IMR-90 (cell line): Measurements from ENCODE around the gene ZMYND11. TPM values are rescaled to one million over a fixed set of nuclear protein-coding genes. Genes with fewer than 3 reads are reported as not detected.

Experiments used
- ATAC-seq: fragments of 200-7000 bp; cut with Tn5 transposase; 2 replicates; pipeline ENCODE4 v1.9.1; 2020; ENCODE audit warnings: low read depth, mild to moderate bottlenecking, moderate library complexity
- BruUV-seq: library from RNA; stranded (reverse); fragments of 400-500 nt; replicated peaks from 2 replicates; lab custom pipeline; 2021; lab: Mats Ljungman, UMichigan
- CTCF ChIA-PET: fragments of 300-600 bp; formaldehyde crosslinking; extraction: SDS; loops from one replicate; lab custom pipeline; 2021; ENCODE audit warnings: antibody characterized with exemption; lab: Yijun Ruan, JAX
- POLR2A ChIA-PET: fragments of 300-600 bp; sonication (Branson Sonifier 250); formaldehyde crosslinking; loops from one replicate; lab custom pipeline; 2022; ENCODE audit warnings: antibody characterized with exemption; ENCODE audit not compliant: unreplicated experiment; lab: Charles Lee
- DNase-seq: peaks from one replicate; pipeline ENCODE4 v3.0.0; 2013
- H2AFZ ChIP-seq: replicated peaks from 2 replicates; pipeline ENCODE3; 2013; ENCODE audit warnings: low read length, mild to moderate bottlenecking; ENCODE audit not compliant: poor library complexity
- H2AK5ac ChIP-seq: 2 replicates; pipeline ENCODE4 v1.6.1; 2013; ENCODE audit warnings: low read depth, low read length, inconsistent platforms
- H2AK9ac ChIP-seq: replicated peaks from 2 replicates; pipeline ENCODE3; 2013; ENCODE audit warnings: mild to moderate bottlenecking, low read depth, low read length, moderate library complexity; ENCODE audit not compliant: poor library complexity
- H2BK120ac ChIP-seq: 2 replicates; pipeline ENCODE4 v1.6.1; 2013; ENCODE audit warnings: low read depth, low read length, inconsistent platforms
- H2BK15ac ChIP-seq: 3 replicates; pipeline ENCODE4 v1.6.1; 2013; ENCODE audit warnings: low read depth, low read length, inconsistent platforms
- H2BK20ac ChIP-seq: 2 replicates; pipeline ENCODE4 v1.6.1; 2013; ENCODE audit warnings: low read depth, mild to moderate bottlenecking, inconsistent platforms, low read length, moderate library complexity
- H2BK5ac ChIP-seq: 2 replicates; pipeline ENCODE4 v1.6.1; 2013; ENCODE audit warnings: mild to moderate bottlenecking, low read depth, low read length, inconsistent platforms; ENCODE audit not compliant: poor library complexity, severe bottlenecking
- H3K14ac ChIP-seq: replicated peaks from 2 replicates; pipeline ENCODE4 v1.6.1; 2013; ENCODE audit warnings: low read depth, low read length, inconsistent platforms
- H3K18ac ChIP-seq: 2 replicates; pipeline ENCODE4 v1.6.1; 2013; ENCODE audit warnings: low read depth, low read length, control low read depth
- H3K23ac ChIP-seq: 2 replicates; pipeline ENCODE4 v1.6.1; 2013; ENCODE audit warnings: low read depth, low read length, inconsistent platforms
- H3K27ac ChIP-seq: 2 replicates; pipeline ENCODE4 v1.5.1; 2013; ENCODE audit warnings: mild to moderate bottlenecking, control low read depth, low read length; ENCODE audit not compliant: insufficient read depth
- H3K27me3 ChIP-seq: 2 replicates; pipeline ENCODE4 v1.6.1; 2013; ENCODE audit warnings: low read length; ENCODE audit not compliant: control insufficient read depth, insufficient read depth
- H3K36me3 ChIP-seq: 2 replicates; pipeline ENCODE4 v1.6.1; 2013; ENCODE audit warnings: low read length, mixed read lengths; ENCODE audit not compliant: control insufficient read depth, insufficient read depth
- H3K4ac ChIP-seq: 2 replicates; pipeline ENCODE4 v1.6.1; 2013; ENCODE audit warnings: low read depth, low read length, inconsistent platforms
- H3K4me1 ChIP-seq: 2 replicates; pipeline ENCODE4 v1.6.1; 2013; ENCODE audit warnings: low read length, mixed read lengths; ENCODE audit not compliant: control insufficient read depth, insufficient read depth
- H3K4me2 ChIP-seq: 2 replicates; pipeline ENCODE4 v1.6.1; 2013; ENCODE audit warnings: low read depth, mild to moderate bottlenecking, control low read depth, low read length, moderate library complexity
- H3K4me3 ChIP-seq: 2 replicates; pipeline ENCODE4 v1.5.1; 2013; ENCODE audit warnings: low read depth, mild to moderate bottlenecking, control low read depth, low read length, moderate library complexity; ENCODE audit not compliant: insufficient read depth
- H3K56ac ChIP-seq: 2 replicates; pipeline ENCODE4 v1.6.1; 2013; ENCODE audit warnings: low read length, inconsistent platforms; ENCODE audit not compliant: insufficient read depth; ENCODE audit errors: extremely low read depth
- H3K79me1 ChIP-seq, 2 experiments: 2 replicates each; pipeline ENCODE4 v1.6.1; 2013; ENCODE audit warnings: low read length in 2 of 2, inconsistent platforms in 1 of 2, low read depth in 1 of 2
- H3K9ac ChIP-seq: 2 replicates; pipeline ENCODE4 v1.6.1; 2013; ENCODE audit warnings: low read depth, low read length, control low read depth
- H3K9me1 ChIP-seq: 2 replicates; pipeline ENCODE4 v1.6.1; 2013; ENCODE audit warnings: low read length, inconsistent platforms; ENCODE audit not compliant: insufficient read depth
- H3K9me3 ChIP-seq: 2 replicates; pipeline ENCODE4 v1.6.1; 2013; ENCODE audit warnings: low read length; ENCODE audit not compliant: control insufficient read depth, insufficient read depth
- H4K20me1 ChIP-seq: 2 replicates; pipeline ENCODE4 v1.6.1; 2013; ENCODE audit warnings: low read length, inconsistent platforms; ENCODE audit not compliant: insufficient read depth
- H4K5ac ChIP-seq: 2 replicates; pipeline ENCODE4 v1.6.1; 2013; ENCODE audit warnings: mild to moderate bottlenecking, low read depth, low read length, control low read depth
- H4K8ac ChIP-seq, 2 experiments: 2 replicates each; pipeline ENCODE4 v1.6.1; 2013; ENCODE audit warnings: low read depth in 2 of 2, low read length in 2 of 2, control low read depth in 1 of 2, inconsistent platforms in 1 of 2
- H4K91ac ChIP-seq: 2 replicates; pipeline ENCODE4 v1.6.1; 2013; ENCODE audit warnings: low read depth, low read length, inconsistent platforms; ENCODE audit not compliant: insufficient read depth
- BHLHE40 ChIP-seq: fragments of 150-350 bp; IDR thresholded peaks from 2 replicates; pipeline ENCODE4 v1.6.1; 2016; ENCODE audit warnings: mild to moderate bottlenecking, low read depth, low read length
- MAFK ChIP-seq: IDR thresholded peaks from 2 replicates; pipeline ENCODE4 v1.6.1; 2012; ENCODE audit warnings: low read depth, low read length, improper control_type of control experiment
- MXI1 ChIP-seq: IDR thresholded peaks from 2 replicates; pipeline ENCODE4 v1.6.1; 2012; ENCODE audit warnings: low read depth, mild to moderate bottlenecking, low read length, moderate library complexity, borderline replicate concordance
- WGBS, 2 experiments: methylation state at CpG; one replicate each; pipeline versions ENCODE4 v1.1.5 to v1.1.7; 2013; ENCODE audit warnings: missing lambda C conversion rate in 2 of 2; ENCODE audit not compliant: insufficient read length in 1 of 2; ENCODE audit errors: extremely low coverage in 2 of 2; 5-methylcytosine and 5-hydroxymethylcytosine counted together
- dilution Hi-C: fragments of 300-500 bp; cut with HindIII; formaldehyde crosslinking; loops from one replicate; pipeline ENCODE4 v1.14.3; 2018; ENCODE audit warnings: low sequenced_read_pairs; ENCODE audit not compliant: unreplicated experiment
- in situ Hi-C: fragments of 300-500 bp; cut with MboI; formaldehyde crosslinking; loops from 3 replicates; pipeline ENCODE4 v1.14.3; 2019; ENCODE audit warnings: low sequenced_read_pairs, inconsistent platforms, mixed read lengths
- intact Hi-C: fragments of 100-400 bp; cut with micrococcal nuclease; formaldehyde crosslinking; loops from 2 replicates; pipeline ENCODE4 v1.10.0; 2022
- polyA plus RNA-seq, 3 experiments: library from polyadenylated mRNA; depleted of rRNA; stranded (reverse); fragments of >200 nt; gene quantifications; 2 replicates each; pipeline ENCODE4 v1.2.3, GENCODE V29; 2012; ENCODE audit warnings: low replicate concordance in 1 of 3
- total RNA-seq: library from RNA; depleted of rRNA; stranded (reverse); fragments of >200 nt; gene quantifications from 2 replicates; pipeline ENCODE4 v1.2.3, GENCODE V29; 2012
- TF ChIP-seq, protein P1 (sequence below): fragments of 150-350 bp; IDR thresholded peaks from 2 replicates; pipeline ENCODE4 v1.6.1; 2017; ENCODE audit warnings: mild to moderate bottlenecking, antibody characterized with exemption, low read length, low read depth

Gene ZMYND11
- total and polyA plus RNA-seq, 2 of the 4 experiments (the other 2 are of a cell fraction): 39.5 to 72.2 TPM

DNA sequence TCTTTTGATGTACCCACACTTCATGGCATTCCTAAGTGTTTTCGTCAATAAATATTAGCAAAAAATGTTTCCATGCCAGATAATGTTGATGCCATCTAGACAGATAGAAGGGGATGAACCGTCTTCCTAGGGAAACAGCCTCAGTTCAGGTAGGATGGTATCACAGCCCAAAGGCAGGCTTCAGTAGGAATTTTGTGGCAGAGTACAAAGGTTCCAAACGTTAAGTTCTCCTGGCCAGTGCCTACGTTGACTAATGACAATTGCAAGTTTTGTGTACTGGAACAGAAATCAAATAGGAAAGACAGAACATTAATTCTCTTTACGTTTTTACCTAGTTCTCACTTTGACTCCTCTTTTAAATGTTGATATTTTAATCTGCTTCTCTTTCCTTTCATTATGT lies 75.0 kb downstream of the ZMYND11 start:
- Histone ChIP-seq H4K5ac (no peak overlapping the region), H3K14ac (no peak overlapping the region), H3K9ac (no peak overlapping the region), H2AK9ac (no peak overlapping the region), H4K20me1 (peaks cover 2% of the 10 kb centered on the region; the same call in 1 of the 2 replicates), H3K18ac (no peak overlapping the region), H4K8ac (no peak overlapping the region), H3K9me1 (peaks cover 8% of the 10 kb centered on the region; the same call in 1 of the 2 replicates), H3K23ac (no peak overlapping the region), H3K27me3 (no peaks in the 10 kb centered on the region), H3K56ac (no peak overlapping the region), H3K36me3 (peaks cover 5% of the 10 kb centered on the region), H3K4me3 (no peak overlapping the region), H2BK20ac (no peak overlapping the region), H4K91ac (no peak overlapping the region), H2AFZ (no peak overlapping the region), H3K9me3 (no peaks in the 10 kb centered on the region), H3K4me2 (no peak overlapping the region), H2BK5ac (no peak overlapping the region), H3K79me1 (peaks cover 7 to 28% of the 10 kb centered on the region in 2 experiments), H2AK5ac (no peak overlapping the region), H3K4ac (no peak overlapping the region), H3K27ac (no peak overlapping the region), H3K4me1 (no peaks in the 10 kb centered on the region), H2BK15ac (no peak overlapping the region), H2BK120ac (no peak overlapping the region)
- no peak for ATAC-seq
- 76% methylated on average over 3 of the region's 5 CpGs; no CpG with 5 or more reads in 1 of the 2 experiments for WGBS, 2 experiments
- no peak for TF ChIP-seq MAFK
- TF ChIP-seq BHLHE40: no peak
- TF ChIP-seq, protein P1, sequence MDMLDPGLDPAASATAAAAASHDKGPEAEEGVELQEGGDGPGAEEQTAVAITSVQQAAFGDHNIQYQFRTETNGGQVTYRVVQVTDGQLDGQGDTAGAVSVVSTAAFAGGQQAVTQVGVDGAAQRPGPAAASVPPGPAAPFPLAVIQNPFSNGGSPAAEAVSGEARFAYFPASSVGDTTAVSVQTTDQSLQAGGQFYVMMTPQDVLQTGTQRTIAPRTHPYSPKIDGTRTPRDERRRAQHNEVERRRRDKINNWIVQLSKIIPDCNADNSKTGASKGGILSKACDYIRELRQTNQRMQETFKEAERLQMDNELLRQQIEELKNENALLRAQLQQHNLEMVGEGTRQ: no peak
- TF ChIP-seq MXI1: no peak
- dilution Hi-C loops (no loop called here), intact Hi-C loops (no loop called here), in situ Hi-C loops (no loop called here)
- POLR2A ChIA-PET: no interaction called here
- CTCF ChIA-PET: interaction anchor here (0.7 kb wide), 1 partner anchor 82 kb away, joined by 3 read pairs; no protein-coding TSS in a partner anchor
- no TSS peak for BruUV-seq
- no peak for DNase-seq
